ENCODE data around the gene FYN. TPM values are rescaled to one million over a fixed set of nuclear protein-coding genes. Genes with fewer than 3 reads are reported as not detected.

The FYN gene
- polyA plus RNA-seq, 1 donor (not counting 4 experiments of a cell fraction or from before 2014, with no cell fraction given): 24.7 TPM

- H3K9ac ChIP-seq (ENCODE audit: control insufficient read depth, extremely low read depth, insufficient read depth, low read length): no peak overlapping the region
- dilution Hi-C loops (cut with MboI; ENCODE audit: extremely low pct_ligation_motif_present, low sequenced_read_pairs): no loop called here
- FAIRE-seq (no peak), DNase-seq (ENCODE audit: low read depth, low spot score) (no peak)
- H3K4me3 ChIP-seq (ENCODE audit: control insufficient read depth in 2 of 3, extremely low read depth in 1 of 3, insufficient read depth in 2 of 3, low read depth in 1 of 3, low read length in 3 of 3): no peak overlapping the region
- no peaks in the 10 kb centered on the region for H3K36me3 ChIP-seq (ENCODE audit: control insufficient read depth in 2 of 2, extremely low read depth in 1 of 2, insufficient read depth in 2 of 2, low read length in 2 of 2)
- H3K27me3 ChIP-seq (ENCODE audit: control insufficient read depth, extremely low read depth, insufficient read depth, low read length): no peaks in the 10 kb centered on the region
- no peak for TF ChIP-seq CTCF (optimal IDR thresholded peaks at IDR 0.05 in 1 of 3, IDR thresholded peaks at IDR 0.05 in 1 of 3, conservative IDR thresholded peaks at IDR 0.05 in 1 of 3; ENCODE audit: extremely low read depth in 1 of 3, insufficient read depth in 2 of 3, low read length in 3 of 3)
- TF ChIP-seq EZH2 (IDR thresholded peaks at IDR 0.05; ENCODE audit: low read length): no peak
- H3K4me2 ChIP-seq (ENCODE audit: control insufficient read depth, extremely low read depth, insufficient read depth, low read depth, low read length): no peak overlapping the region
- peaks cover 8% of the 10 kb centered on the region for H3K4me1 ChIP-seq (ENCODE audit: control insufficient read depth, extremely low read depth, insufficient read depth, low read length)
- H3K27ac ChIP-seq (ENCODE audit: control insufficient read depth, insufficient read depth, low read length): no peak overlapping the region
- no peak overlapping the region for H2AFZ ChIP-seq (ENCODE audit: control insufficient read depth, low read length)
- H4K20me1 ChIP-seq (ENCODE audit: control insufficient read depth, extremely low read depth, insufficient read depth, low read length): no peaks in the 10 kb centered on the region
- H3K9me3 ChIP-seq (ENCODE audit: control insufficient read depth, low read depth, low read length): no peaks in the 10 kb centered on the region
- no peaks in the 10 kb centered on the region for H3K79me2 ChIP-seq (ENCODE audit: control insufficient read depth, insufficient read depth, low read length)
- H3K9me1 ChIP-seq (ENCODE audit: control insufficient read depth, extremely low read depth, insufficient read depth, low read length): no peaks in the 10 kb centered on the region
Measured at GRCh38 chr6:111898452-111898851, 25.2 kb upstream of the FYN start.

DNA sequence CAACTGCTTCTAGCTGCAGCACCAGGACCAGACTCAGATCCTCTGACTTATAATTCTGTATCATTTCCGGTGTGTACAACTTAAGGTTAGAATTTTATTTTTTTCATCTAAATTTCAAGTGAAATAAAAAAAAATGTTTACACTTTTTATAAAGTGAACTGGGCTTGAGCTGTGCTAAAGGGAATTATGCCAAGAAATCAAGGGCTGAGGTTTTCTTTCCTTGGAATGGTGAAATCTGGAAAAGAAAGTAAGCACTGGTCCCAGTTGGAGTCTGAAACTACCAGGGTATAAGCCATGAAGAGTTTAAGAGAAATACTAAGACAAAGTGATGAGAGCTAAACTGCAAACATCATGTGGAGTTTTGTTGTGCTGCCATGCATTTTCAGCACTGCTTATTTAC lies 21.7 kb upstream of the FYN start:
- no peak for FAIRE-seq
- Histone ChIP-seq H3K9ac (ENCODE audit: control insufficient read depth, extremely low read depth, insufficient read depth, low read length) (no peak overlapping the region), H3K27ac (ENCODE audit: control insufficient read depth, insufficient read depth, low read length) (no peak overlapping the region), H3K36me3 (ENCODE audit: control insufficient read depth in 2 of 2, extremely low read depth in 1 of 2, insufficient read depth in 2 of 2, low read length in 2 of 2) (no peaks in the 10 kb centered on the region), H3K9me1 (ENCODE audit: control insufficient read depth, extremely low read depth, insufficient read depth, low read length) (no peaks in the 10 kb centered on the region), H4K20me1 (ENCODE audit: control insufficient read depth, extremely low read depth, insufficient read depth, low read length) (no peaks in the 10 kb centered on the region), H3K79me2 (ENCODE audit: control insufficient read depth, insufficient read depth, low read length) (no peaks in the 10 kb centered on the region), H3K4me1 (ENCODE audit: control insufficient read depth, extremely low read depth, insufficient read depth, low read length) (peaks cover 8% of the 10 kb centered on the region), H3K4me3 (ENCODE audit: control insufficient read depth in 2 of 3, extremely low read depth in 1 of 3, insufficient read depth in 2 of 3, low read depth in 1 of 3, low read length in 3 of 3) (no peak overlapping the region), H3K27me3 (ENCODE audit: control insufficient read depth, extremely low read depth, insufficient read depth, low read length) (no peaks in the 10 kb centered on the region), H3K4me2 (ENCODE audit: control insufficient read depth, extremely low read depth, insufficient read depth, low read depth, low read length) (no peak overlapping the region), H3K9me3 (ENCODE audit: control insufficient read depth, low read depth, low read length) (no peaks in the 10 kb centered on the region), H2AFZ (ENCODE audit: control insufficient read depth, low read length) (no peak overlapping the region)
- dilution Hi-C loops (cut with MboI; ENCODE audit: extremely low pct_ligation_motif_present, low sequenced_read_pairs): no loop called here
- TF ChIP-seq EZH2 (IDR thresholded peaks at IDR 0.05; ENCODE audit: low read length): no peak
- TF ChIP-seq CTCF (optimal IDR thresholded peaks at IDR 0.05 in 1 of 3, IDR thresholded peaks at IDR 0.05 in 1 of 3, conservative IDR thresholded peaks at IDR 0.05 in 1 of 3; ENCODE audit: extremely low read depth in 1 of 3, insufficient read depth in 2 of 3, low read length in 3 of 3): no peak
- DNase-seq (ENCODE audit: low read depth, low spot score): no peak
